HCT116 (cell line): Measurements from ENCODE around the gene AGTPBP1. TPM values are rescaled to one million over a fixed set of nuclear protein-coding genes. Genes with fewer than 3 reads are reported as not detected.

ENCODE experiments used
- ATAC-seq: fragments of 200-7000 bp; cut with Tn5 transposase; 2 replicates; pipeline ENCODE4 v1.9.1; 2020; ENCODE audit warnings: mild to moderate bottlenecking, moderate library complexity
- BruUV-seq: library from RNA; stranded (reverse); fragments of 400-500 nt; replicated peaks from 2 replicates; lab custom pipeline; 2021; lab: Mats Ljungman, UMichigan
- CTCF ChIA-PET: fragments of 300-600 bp; sonication (Branson Sonifier 250); formaldehyde crosslinking; loops from one replicate; lab custom pipeline; 2021; ENCODE audit warnings: antibody characterized with exemption; lab: Charles Lee
- POLR2A ChIA-PET: fragments of 300-600, 350-600 bp; sonication (Branson Sonifier 250); formaldehyde crosslinking; loops from one replicate; lab custom pipeline; 2021; ENCODE audit warnings: antibody characterized with exemption; lab: Charles Lee
- RAD21 ChIA-PET, 2 experiments: fragments of 300-600 bp; sonication (Branson Sonifier 250); formaldehyde crosslinking; loops; one replicate each; lab custom pipeline; 2023; ENCODE audit warnings: low total read pairs in 2 of 2; ENCODE audit not compliant: uncharacterized antibody in 2 of 2, unreplicated experiment in 2 of 2, low non-redundant PET in 1 of 2; lab: Charles Lee
- DNase-seq: peaks from one replicate; pipeline ENCODE4 v3.0.0-alpha.2; 2010; ENCODE audit warnings: low read depth, low spot score
- H2AFZ ChIP-seq: fragments of 200-600 bp; shearing (Covaris generic), sonication (generic); 2 replicates; pipeline ENCODE4 v1.6.1; 2017; ENCODE audit warnings: low read depth, mixed run types, mixed read lengths, antibody characterized with exemption, low read length; ENCODE audit not compliant: poor library complexity, severe bottlenecking
- H3K27ac ChIP-seq: 2 replicates; pipeline ENCODE4 v1.5.1; 2012; ENCODE audit warnings: low read depth, low read length
- H3K27me3 ChIP-seq: fragments of 200-600 bp; sonication (generic); 2 replicates; pipeline ENCODE4 v1.6.1; 2016; ENCODE audit warnings: mixed run types, low read length, mixed read lengths; ENCODE audit not compliant: insufficient read depth
- H3K36me3 ChIP-seq, 2 experiments: fragments of 200-500 bp in 1 of 2; fragments of 200-600 bp in 1 of 2; sonication (Bioruptor generic) in 1 of 2; sonication (generic) in 1 of 2; 2 replicates each; pipeline versions ENCODE4 v1.5.1 to v1.6.1; 2014 to 2016; ENCODE audit warnings: low read length in 2 of 2, inconsistent platforms in 1 of 2, mixed read lengths in 1 of 2, mixed run types in 1 of 2; ENCODE audit not compliant: insufficient read depth in 2 of 2, control insufficient read depth in 1 of 2
- H3K4me1 ChIP-seq, 2 experiments: fragments of 200-600 bp in 1 of 2; sonication (generic) in 1 of 2; 2 replicates each; pipeline versions ENCODE4 v1.5.1 to v1.6.1; 2012 to 2017; ENCODE audit warnings: low read length in 2 of 2, inconsistent platforms in 1 of 2, mild to moderate bottlenecking in 1 of 2, mixed read lengths in 1 of 2, mixed run types in 1 of 2, moderate library complexity in 1 of 2; ENCODE audit not compliant: insufficient read depth in 2 of 2, control insufficient read depth in 1 of 2
- H3K4me2 ChIP-seq: fragments of 200-600 bp; sonication (generic); 2 replicates; pipeline ENCODE4 v1.6.1; 2017; ENCODE audit warnings: mixed run types, low read length, mixed read lengths
- H3K4me3 ChIP-seq, 2 experiments: fragments of 200-600 bp in 1 of 2; sonication (generic) in 1 of 2; replicated peaks in 1 of 2; 2 replicates each; pipeline ENCODE4 v1.5.1; 2011 to 2016; ENCODE audit warnings: low read length in 2 of 2, control low read depth in 1 of 2, low read depth in 1 of 2, mild to moderate bottlenecking in 1 of 2, mixed read lengths in 1 of 2, mixed run types in 1 of 2
- H3K79me2 ChIP-seq: fragments of 200-600 bp; sonication (generic); 2 replicates; pipeline ENCODE4 v1.6.1; 2017; ENCODE audit warnings: mild to moderate bottlenecking, mixed run types, low read length, moderate library complexity, mixed read lengths; ENCODE audit not compliant: insufficient read depth
- H3K9ac ChIP-seq: fragments of 200-600 bp; sonication (generic); 2 replicates; pipeline ENCODE4 v1.6.1; 2016; ENCODE audit warnings: low read length, mixed read lengths
- H3K9me2 ChIP-seq: fragments of 200-600 bp; sonication (generic), shearing (Covaris generic); 2 replicates; pipeline ENCODE4 v1.6.1; 2017; ENCODE audit warnings: mixed run types, mild to moderate bottlenecking, moderate library complexity; ENCODE audit not compliant: insufficient read depth
- H3K9me3 ChIP-seq, 2 experiments: fragments of 200-500 bp in 1 of 2; fragments of 200-600 bp in 1 of 2; sonication (Bioruptor generic) in 1 of 2; sonication (generic) in 1 of 2; 2 replicates each; pipeline ENCODE4 v1.6.1; 2014 to 2017; ENCODE audit warnings: low read length in 2 of 2, mixed read lengths in 2 of 2, inconsistent platforms in 1 of 2, low read depth in 1 of 2, mild to moderate bottlenecking in 1 of 2, mixed run types in 1 of 2, moderate library complexity in 1 of 2; ENCODE audit not compliant: control insufficient read depth in 1 of 2, insufficient read depth in 1 of 2
- H4K20me1 ChIP-seq: fragments of 200-600 bp; sonication (generic), shearing (Covaris generic); 2 replicates; pipeline ENCODE4 v1.6.1; 2017; ENCODE audit warnings: mixed run types, mild to moderate bottlenecking, moderate library complexity; ENCODE audit not compliant: insufficient read depth
- EZH2 ChIP-seq: fragments of 200-600 bp; sonication (generic); IDR thresholded peaks from 2 replicates; pipeline ENCODE4 v1.6.1; 2017; ENCODE audit warnings: antibody characterized with exemption, mixed run types
- EZH2phosphoT487 ChIP-seq: fragments of 200-600 bp; IDR thresholded peaks from 2 replicates; pipeline ENCODE4 v1.6.1; 2018; ENCODE audit warnings: antibody characterized with exemption, borderline replicate concordance
- RAD21 ChIP-seq: IDR thresholded peaks from 2 replicates; pipeline ENCODE4 v1.6.1; 2012; ENCODE audit warnings: low read depth, mild to moderate bottlenecking
- intact Hi-C: fragments of 100-400 bp; cut with micrococcal nuclease; formaldehyde crosslinking; loops from 2 replicates; pipeline ENCODE4 v1.10.0; 2022
- total RNA-seq: library from RNA; stranded (reverse); gene quantifications from one replicate; pipeline ENCODE4 v1.2.1, GENCODE V29; 2021; ENCODE audit not compliant: unreplicated experiment
- TF ChIP-seq, protein P1 (sequence below), 3 experiments: fragments of 200-600 bp in 1 of 3; sonication (generic) in 1 of 3; IDR thresholded peaks in 2 of 3; conservative IDR thresholded peaks in 1 of 3; 2 replicates each; pipeline ENCODE4 v1.5.1; 2012 to 2017; ENCODE audit warnings: low read depth in 2 of 3, low read length in 2 of 3, antibody characterized with exemption in 1 of 3, borderline replicate concordance in 1 of 3, control low read depth in 1 of 3, mild to moderate bottlenecking in 1 of 3, mixed read lengths in 1 of 3, mixed run types in 1 of 3, moderate library complexity in 1 of 3; ENCODE audit not compliant: insufficient read depth in 1 of 3

Gene AGTPBP1
- total RNA-seq, 1 experiment from 2014 or later: 17.4 TPM

DNA sequence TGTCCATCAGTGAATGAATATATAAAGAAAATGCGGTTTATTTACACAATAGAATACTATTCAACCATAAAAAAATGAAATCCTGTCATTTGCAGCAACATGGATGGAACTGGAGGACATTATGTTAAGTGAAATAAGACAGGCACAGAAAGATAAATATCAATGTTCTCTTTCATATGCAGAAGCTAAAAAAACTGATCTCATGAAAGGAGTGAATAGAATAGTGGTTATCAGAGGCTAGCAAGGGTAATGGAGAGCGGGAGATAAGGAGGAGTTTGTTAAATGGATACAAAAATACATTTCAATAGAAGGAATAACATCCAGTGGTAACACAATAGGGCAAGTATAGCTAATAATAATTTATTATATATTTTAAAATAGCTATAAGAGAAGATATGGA lies 65.0 kb downstream of the AGTPBP1 start (continued):
- TF ChIP-seq, protein P1, sequence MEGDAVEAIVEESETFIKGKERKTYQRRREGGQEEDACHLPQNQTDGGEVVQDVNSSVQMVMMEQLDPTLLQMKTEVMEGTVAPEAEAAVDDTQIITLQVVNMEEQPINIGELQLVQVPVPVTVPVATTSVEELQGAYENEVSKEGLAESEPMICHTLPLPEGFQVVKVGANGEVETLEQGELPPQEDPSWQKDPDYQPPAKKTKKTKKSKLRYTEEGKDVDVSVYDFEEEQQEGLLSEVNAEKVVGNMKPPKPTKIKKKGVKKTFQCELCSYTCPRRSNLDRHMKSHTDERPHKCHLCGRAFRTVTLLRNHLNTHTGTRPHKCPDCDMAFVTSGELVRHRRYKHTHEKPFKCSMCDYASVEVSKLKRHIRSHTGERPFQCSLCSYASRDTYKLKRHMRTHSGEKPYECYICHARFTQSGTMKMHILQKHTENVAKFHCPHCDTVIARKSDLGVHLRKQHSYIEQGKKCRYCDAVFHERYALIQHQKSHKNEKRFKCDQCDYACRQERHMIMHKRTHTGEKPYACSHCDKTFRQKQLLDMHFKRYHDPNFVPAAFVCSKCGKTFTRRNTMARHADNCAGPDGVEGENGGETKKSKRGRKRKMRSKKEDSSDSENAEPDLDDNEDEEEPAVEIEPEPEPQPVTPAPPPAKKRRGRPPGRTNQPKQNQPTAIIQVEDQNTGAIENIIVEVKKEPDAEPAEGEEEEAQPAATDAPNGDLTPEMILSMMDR (IDR thresholded peaks at IDR 0.05 in 2 of 3, conservative IDR thresholded peaks at IDR 0.05 in 1 of 3; ENCODE audit: borderline replicate concordance in 1 of 3, insufficient read depth in 1 of 3, low read depth in 2 of 3, low read length in 2 of 3): no peak

DNA sequence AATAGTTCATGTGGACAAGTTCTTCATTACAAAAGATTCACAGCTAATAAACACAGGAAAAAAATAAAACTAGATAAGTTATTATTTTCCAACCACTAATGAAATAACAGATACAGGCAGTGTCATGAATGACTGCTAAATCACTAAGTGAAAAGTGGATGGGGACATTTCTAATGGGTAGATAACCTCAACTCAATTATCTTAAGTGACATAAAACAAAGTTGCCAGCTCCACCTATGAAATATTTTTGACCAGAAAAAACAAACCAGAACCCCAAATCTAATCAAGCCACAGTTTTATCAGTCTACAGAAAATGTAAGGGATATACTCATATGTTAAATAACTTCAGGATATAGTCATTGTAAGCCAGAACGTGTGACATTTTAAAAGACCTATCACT lies 74.4 kb downstream of the AGTPBP1 start:
- BruUV-seq: no TSS peak
- no peaks in the 10 kb centered on the region for H3K9me3 ChIP-seq
- no peaks in the 10 kb centered on the region for H4K20me1 ChIP-seq
- H3K36me3 ChIP-seq: no peaks in the 10 kb centered on the region; a peak in 1 of 4 replicates
- no peaks in the 10 kb centered on the region for H3K79me2 ChIP-seq
- no peak for DNase-seq
- intact Hi-C loops: no loop called here
- ChIA-PET RAD21 (no interaction called here), CTCF (no interaction called here), POLR2A (no interaction called here)
- H3K9me2 ChIP-seq: no peaks in the 10 kb centered on the region
- H3K9ac ChIP-seq: no peak overlapping the region
- TF ChIP-seq, protein P1 (IDR thresholded peaks at IDR 0.05 in 2 of 3, conservative IDR thresholded peaks at IDR 0.05 in 1 of 3; ENCODE audit: borderline replicate concordance in 1 of 3, insufficient read depth in 1 of 3, low read depth in 2 of 3, low read length in 2 of 3): no peak
- TF ChIP-seq EZH2 (no peak), EZH2phosphoT487 (no peak), RAD21 (no peak)
- H3K27me3 ChIP-seq: no peaks in the 10 kb centered on the region
- no peaks in the 10 kb centered on the region for H3K4me1 ChIP-seq
- H3K27ac ChIP-seq: no peak overlapping the region
- H3K4me3 ChIP-seq: no peak overlapping the region
- ATAC-seq: no peak
- no peak overlapping the region for H3K4me2 ChIP-seq
- no peak overlapping the region for H2AFZ ChIP-seq
